HCT116 (cell line): ENCODE results near the gene RAB26. TPM values are rescaled to one million over a fixed set of nuclear protein-coding genes. Genes with fewer than 3 reads are reported as not detected.

ENCODE experiments used
- ATAC-seq: fragments of 200-7000 bp; cut with Tn5 transposase; 2 replicates; pipeline ENCODE4 v1.9.1; 2020; ENCODE audit warnings: mild to moderate bottlenecking, moderate library complexity
- BruUV-seq: library from RNA; stranded (reverse); fragments of 400-500 nt; replicated peaks from 2 replicates; lab custom pipeline; 2021; lab: Mats Ljungman, UMichigan
- CTCF ChIA-PET: fragments of 300-600 bp; sonication (Branson Sonifier 250); formaldehyde crosslinking; loops from one replicate; lab custom pipeline; 2021; ENCODE audit warnings: antibody characterized with exemption; lab: Charles Lee
- POLR2A ChIA-PET: fragments of 300-600, 350-600 bp; sonication (Branson Sonifier 250); formaldehyde crosslinking; loops from one replicate; lab custom pipeline; 2021; ENCODE audit warnings: antibody characterized with exemption; lab: Charles Lee
- RAD21 ChIA-PET, 2 experiments: fragments of 300-600 bp; sonication (Branson Sonifier 250); formaldehyde crosslinking; loops; one replicate each; lab custom pipeline; 2023; ENCODE audit warnings: low total read pairs in 2 of 2; ENCODE audit not compliant: uncharacterized antibody in 2 of 2, unreplicated experiment in 2 of 2, low non-redundant PET in 1 of 2; lab: Charles Lee
- DNase-seq: peaks from one replicate; pipeline ENCODE4 v3.0.0-alpha.2; 2010; ENCODE audit warnings: low read depth, low spot score
- H2AFZ ChIP-seq: fragments of 200-600 bp; shearing (Covaris generic), sonication (generic); 2 replicates; pipeline ENCODE4 v1.6.1; 2017; ENCODE audit warnings: low read depth, mixed run types, mixed read lengths, antibody characterized with exemption, low read length; ENCODE audit not compliant: poor library complexity, severe bottlenecking
- H3K27ac ChIP-seq: 2 replicates; pipeline ENCODE4 v1.5.1; 2012; ENCODE audit warnings: low read depth, low read length
- H3K27me3 ChIP-seq: fragments of 200-600 bp; sonication (generic); 2 replicates; pipeline ENCODE4 v1.6.1; 2016; ENCODE audit warnings: mixed run types, low read length, mixed read lengths; ENCODE audit not compliant: insufficient read depth
- H3K36me3 ChIP-seq, 2 experiments: fragments of 200-500 bp in 1 of 2; fragments of 200-600 bp in 1 of 2; sonication (Bioruptor generic) in 1 of 2; sonication (generic) in 1 of 2; 2 replicates each; pipeline versions ENCODE4 v1.5.1 to v1.6.1; 2014 to 2016; ENCODE audit warnings: low read length in 2 of 2, inconsistent platforms in 1 of 2, mixed read lengths in 1 of 2, mixed run types in 1 of 2; ENCODE audit not compliant: insufficient read depth in 2 of 2, control insufficient read depth in 1 of 2
- H3K4me1 ChIP-seq, 2 experiments: fragments of 200-600 bp in 1 of 2; sonication (generic) in 1 of 2; 2 replicates each; pipeline versions ENCODE4 v1.5.1 to v1.6.1; 2012 to 2017; ENCODE audit warnings: low read length in 2 of 2, inconsistent platforms in 1 of 2, mild to moderate bottlenecking in 1 of 2, mixed read lengths in 1 of 2, mixed run types in 1 of 2, moderate library complexity in 1 of 2; ENCODE audit not compliant: insufficient read depth in 2 of 2, control insufficient read depth in 1 of 2
- H3K4me2 ChIP-seq: fragments of 200-600 bp; sonication (generic); 2 replicates; pipeline ENCODE4 v1.6.1; 2017; ENCODE audit warnings: mixed run types, low read length, mixed read lengths
- H3K4me3 ChIP-seq, 2 experiments: fragments of 200-600 bp in 1 of 2; sonication (generic) in 1 of 2; replicated peaks in 1 of 2; 2 replicates each; pipeline ENCODE4 v1.5.1; 2011 to 2016; ENCODE audit warnings: low read length in 2 of 2, control low read depth in 1 of 2, low read depth in 1 of 2, mild to moderate bottlenecking in 1 of 2, mixed read lengths in 1 of 2, mixed run types in 1 of 2
- H3K79me2 ChIP-seq: fragments of 200-600 bp; sonication (generic); 2 replicates; pipeline ENCODE4 v1.6.1; 2017; ENCODE audit warnings: mild to moderate bottlenecking, mixed run types, low read length, moderate library complexity, mixed read lengths; ENCODE audit not compliant: insufficient read depth
- H3K9ac ChIP-seq: fragments of 200-600 bp; sonication (generic); 2 replicates; pipeline ENCODE4 v1.6.1; 2016; ENCODE audit warnings: low read length, mixed read lengths
- H3K9me2 ChIP-seq: fragments of 200-600 bp; sonication (generic), shearing (Covaris generic); 2 replicates; pipeline ENCODE4 v1.6.1; 2017; ENCODE audit warnings: mixed run types, mild to moderate bottlenecking, moderate library complexity; ENCODE audit not compliant: insufficient read depth
- H3K9me3 ChIP-seq, 2 experiments: fragments of 200-500 bp in 1 of 2; fragments of 200-600 bp in 1 of 2; sonication (Bioruptor generic) in 1 of 2; sonication (generic) in 1 of 2; 2 replicates each; pipeline ENCODE4 v1.6.1; 2014 to 2017; ENCODE audit warnings: low read length in 2 of 2, mixed read lengths in 2 of 2, inconsistent platforms in 1 of 2, low read depth in 1 of 2, mild to moderate bottlenecking in 1 of 2, mixed run types in 1 of 2, moderate library complexity in 1 of 2; ENCODE audit not compliant: control insufficient read depth in 1 of 2, insufficient read depth in 1 of 2
- H4K20me1 ChIP-seq: fragments of 200-600 bp; sonication (generic), shearing (Covaris generic); 2 replicates; pipeline ENCODE4 v1.6.1; 2017; ENCODE audit warnings: mixed run types, mild to moderate bottlenecking, moderate library complexity; ENCODE audit not compliant: insufficient read depth
- CBX3 ChIP-seq: IDR thresholded peaks from 2 replicates; pipeline ENCODE4 v1.6.1; 2012; ENCODE audit warnings: low read depth
- ELF1 ChIP-seq: IDR thresholded peaks from 2 replicates; pipeline ENCODE4 v1.6.1; 2012; ENCODE audit warnings: low read depth, borderline replicate concordance
- EZH2 ChIP-seq: fragments of 200-600 bp; sonication (generic); IDR thresholded peaks from 2 replicates; pipeline ENCODE4 v1.6.1; 2017; ENCODE audit warnings: antibody characterized with exemption, mixed run types
- EZH2phosphoT487 ChIP-seq: fragments of 200-600 bp; IDR thresholded peaks from 2 replicates; pipeline ENCODE4 v1.6.1; 2018; ENCODE audit warnings: antibody characterized with exemption, borderline replicate concordance
- FOSL1 ChIP-seq: IDR thresholded peaks from 2 replicates; pipeline ENCODE4 v1.6.1; 2012; ENCODE audit warnings: low read depth
- JUND ChIP-seq: IDR thresholded peaks from 2 replicates; pipeline ENCODE4 v1.6.1; 2012
- POLR2AphosphoS5 ChIP-seq: IDR thresholded peaks from 2 replicates; pipeline ENCODE4 v1.6.1; 2011; ENCODE audit warnings: mild to moderate bottlenecking, low read depth, low read length, moderate library complexity
- RAD21 ChIP-seq: IDR thresholded peaks from 2 replicates; pipeline ENCODE4 v1.6.1; 2012; ENCODE audit warnings: low read depth, mild to moderate bottlenecking
- SP1 ChIP-seq: IDR thresholded peaks from 2 replicates; pipeline ENCODE4 v1.6.1; 2012; ENCODE audit warnings: low read depth
- SRF ChIP-seq: IDR thresholded peaks from 2 replicates; pipeline ENCODE4 v1.6.1; 2012; ENCODE audit warnings: low read depth
- YY1 ChIP-seq: IDR thresholded peaks from 2 replicates; pipeline ENCODE4 v1.6.1; 2011; ENCODE audit warnings: low read length, low read depth, moderate library complexity, mild to moderate bottlenecking; ENCODE audit not compliant: insufficient replicate concordance; ENCODE audit errors: extremely low read depth
- intact Hi-C: fragments of 100-400 bp; cut with micrococcal nuclease; formaldehyde crosslinking; loops from 2 replicates; pipeline ENCODE4 v1.10.0; 2022
- total RNA-seq: library from RNA; stranded (reverse); gene quantifications from one replicate; pipeline ENCODE4 v1.2.1, GENCODE V29; 2021; ENCODE audit not compliant: unreplicated experiment
- TF ChIP-seq, protein P1 (sequence below): IDR thresholded peaks from 2 replicates; pipeline ENCODE4 v1.6.1; 2011; ENCODE audit warnings: mild to moderate bottlenecking, low read length, moderate library complexity; ENCODE audit not compliant: insufficient replicate concordance; ENCODE audit errors: extremely low read depth
- TF ChIP-seq, protein P2 (sequence below), 3 experiments: fragments of 200-600 bp in 1 of 3; sonication (generic) in 1 of 3; IDR thresholded peaks in 2 of 3; conservative IDR thresholded peaks in 1 of 3; 2 replicates each; pipeline ENCODE4 v1.5.1; 2012 to 2017; ENCODE audit warnings: low read depth in 2 of 3, low read length in 2 of 3, antibody characterized with exemption in 1 of 3, borderline replicate concordance in 1 of 3, control low read depth in 1 of 3, mild to moderate bottlenecking in 1 of 3, mixed read lengths in 1 of 3, mixed run types in 1 of 3, moderate library complexity in 1 of 3; ENCODE audit not compliant: insufficient read depth in 1 of 3
- TF ChIP-seq, protein P3 (sequence below): IDR thresholded peaks from 2 replicates; pipeline ENCODE4 v1.6.1; 2012; ENCODE audit warnings: low read depth

Gene RAB26
- total RNA-seq, 1 experiment from 2014 or later: 44.9 TPM

DNA sequence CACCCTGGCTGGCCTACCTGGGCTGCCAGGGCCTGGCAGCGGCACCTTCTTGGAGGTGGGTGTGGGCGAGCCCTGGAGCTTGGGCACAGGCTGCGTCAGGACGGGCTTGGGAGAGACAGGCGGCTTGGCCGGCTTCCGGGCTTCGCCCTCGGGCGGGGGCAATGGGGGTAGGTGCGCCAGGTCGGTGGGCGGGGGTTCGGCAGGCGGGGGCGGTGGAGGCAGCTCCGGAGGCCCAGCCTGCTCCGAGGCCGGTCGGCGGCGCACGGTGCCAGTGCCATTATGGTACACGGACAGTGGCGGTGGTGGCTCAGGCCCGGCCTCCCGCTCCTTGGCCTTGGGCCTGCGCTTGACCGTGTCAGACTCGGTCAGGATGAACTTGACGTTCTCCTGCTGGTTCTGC lies 31.2 kb downstream of the RAB26 start:
- intact Hi-C loops: no loop called here
- Histone ChIP-seq H3K4me2 (no peak overlapping the region), H3K9me2 (no peaks in the 10 kb centered on the region), H3K4me3 (no peak overlapping the region), H3K27ac (no peak overlapping the region), H3K4me1 (peaks cover 0 to 5% of the 10 kb centered on the region in 2 experiments; a peak in 1 of 4 replicates), H3K79me2 (no peaks in the 10 kb centered on the region), H3K27me3 (no peaks in the 10 kb centered on the region), H2AFZ (no peak overlapping the region), H3K36me3 (peaks cover 3 to 13% of the 10 kb centered on the region in 2 experiments; a peak in 2 of 4 replicates), H3K9ac (no peak overlapping the region), H4K20me1 (no peaks in the 10 kb centered on the region), H3K9me3 (no peaks in the 10 kb centered on the region)
- no peak for ATAC-seq
- ChIA-PET POLR2A (no interaction called here), RAD21 (no interaction called here), CTCF (no interaction called here)
- BruUV-seq: no TSS peak
- TF ChIP-seq, protein P1, sequence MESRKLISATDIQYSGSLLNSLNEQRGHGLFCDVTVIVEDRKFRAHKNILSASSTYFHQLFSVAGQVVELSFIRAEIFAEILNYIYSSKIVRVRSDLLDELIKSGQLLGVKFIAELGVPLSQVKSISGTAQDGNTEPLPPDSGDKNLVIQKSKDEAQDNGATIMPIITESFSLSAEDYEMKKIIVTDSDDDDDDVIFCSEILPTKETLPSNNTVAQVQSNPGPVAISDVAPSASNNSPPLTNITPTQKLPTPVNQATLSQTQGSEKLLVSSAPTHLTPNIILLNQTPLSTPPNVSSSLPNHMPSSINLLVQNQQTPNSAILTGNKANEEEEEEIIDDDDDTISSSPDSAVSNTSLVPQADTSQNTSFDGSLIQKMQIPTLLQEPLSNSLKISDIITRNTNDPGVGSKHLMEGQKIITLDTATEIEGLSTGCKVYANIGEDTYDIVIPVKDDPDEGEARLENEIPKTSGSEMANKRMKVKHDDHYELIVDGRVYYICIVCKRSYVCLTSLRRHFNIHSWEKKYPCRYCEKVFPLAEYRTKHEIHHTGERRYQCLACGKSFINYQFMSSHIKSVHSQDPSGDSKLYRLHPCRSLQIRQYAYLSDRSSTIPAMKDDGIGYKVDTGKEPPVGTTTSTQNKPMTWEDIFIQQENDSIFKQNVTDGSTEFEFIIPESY: no peak
- no peak for TF ChIP-seq CBX3
- TF ChIP-seq YY1: no peak
- TF ChIP-seq EZH2: no peak
- no peak for TF ChIP-seq RAD21
- TF ChIP-seq, protein P2, sequence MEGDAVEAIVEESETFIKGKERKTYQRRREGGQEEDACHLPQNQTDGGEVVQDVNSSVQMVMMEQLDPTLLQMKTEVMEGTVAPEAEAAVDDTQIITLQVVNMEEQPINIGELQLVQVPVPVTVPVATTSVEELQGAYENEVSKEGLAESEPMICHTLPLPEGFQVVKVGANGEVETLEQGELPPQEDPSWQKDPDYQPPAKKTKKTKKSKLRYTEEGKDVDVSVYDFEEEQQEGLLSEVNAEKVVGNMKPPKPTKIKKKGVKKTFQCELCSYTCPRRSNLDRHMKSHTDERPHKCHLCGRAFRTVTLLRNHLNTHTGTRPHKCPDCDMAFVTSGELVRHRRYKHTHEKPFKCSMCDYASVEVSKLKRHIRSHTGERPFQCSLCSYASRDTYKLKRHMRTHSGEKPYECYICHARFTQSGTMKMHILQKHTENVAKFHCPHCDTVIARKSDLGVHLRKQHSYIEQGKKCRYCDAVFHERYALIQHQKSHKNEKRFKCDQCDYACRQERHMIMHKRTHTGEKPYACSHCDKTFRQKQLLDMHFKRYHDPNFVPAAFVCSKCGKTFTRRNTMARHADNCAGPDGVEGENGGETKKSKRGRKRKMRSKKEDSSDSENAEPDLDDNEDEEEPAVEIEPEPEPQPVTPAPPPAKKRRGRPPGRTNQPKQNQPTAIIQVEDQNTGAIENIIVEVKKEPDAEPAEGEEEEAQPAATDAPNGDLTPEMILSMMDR (IDR thresholded peaks at IDR 0.05 in 2 of 3, conservative IDR thresholded peaks at IDR 0.05 in 1 of 3; ENCODE audit: borderline replicate concordance in 1 of 3, insufficient read depth in 1 of 3, low read depth in 2 of 3, low read length in 2 of 3): no peak
- TF ChIP-seq EZH2phosphoT487: no peak
- TF ChIP-seq JUND: no peak
- TF ChIP-seq, protein P3, sequence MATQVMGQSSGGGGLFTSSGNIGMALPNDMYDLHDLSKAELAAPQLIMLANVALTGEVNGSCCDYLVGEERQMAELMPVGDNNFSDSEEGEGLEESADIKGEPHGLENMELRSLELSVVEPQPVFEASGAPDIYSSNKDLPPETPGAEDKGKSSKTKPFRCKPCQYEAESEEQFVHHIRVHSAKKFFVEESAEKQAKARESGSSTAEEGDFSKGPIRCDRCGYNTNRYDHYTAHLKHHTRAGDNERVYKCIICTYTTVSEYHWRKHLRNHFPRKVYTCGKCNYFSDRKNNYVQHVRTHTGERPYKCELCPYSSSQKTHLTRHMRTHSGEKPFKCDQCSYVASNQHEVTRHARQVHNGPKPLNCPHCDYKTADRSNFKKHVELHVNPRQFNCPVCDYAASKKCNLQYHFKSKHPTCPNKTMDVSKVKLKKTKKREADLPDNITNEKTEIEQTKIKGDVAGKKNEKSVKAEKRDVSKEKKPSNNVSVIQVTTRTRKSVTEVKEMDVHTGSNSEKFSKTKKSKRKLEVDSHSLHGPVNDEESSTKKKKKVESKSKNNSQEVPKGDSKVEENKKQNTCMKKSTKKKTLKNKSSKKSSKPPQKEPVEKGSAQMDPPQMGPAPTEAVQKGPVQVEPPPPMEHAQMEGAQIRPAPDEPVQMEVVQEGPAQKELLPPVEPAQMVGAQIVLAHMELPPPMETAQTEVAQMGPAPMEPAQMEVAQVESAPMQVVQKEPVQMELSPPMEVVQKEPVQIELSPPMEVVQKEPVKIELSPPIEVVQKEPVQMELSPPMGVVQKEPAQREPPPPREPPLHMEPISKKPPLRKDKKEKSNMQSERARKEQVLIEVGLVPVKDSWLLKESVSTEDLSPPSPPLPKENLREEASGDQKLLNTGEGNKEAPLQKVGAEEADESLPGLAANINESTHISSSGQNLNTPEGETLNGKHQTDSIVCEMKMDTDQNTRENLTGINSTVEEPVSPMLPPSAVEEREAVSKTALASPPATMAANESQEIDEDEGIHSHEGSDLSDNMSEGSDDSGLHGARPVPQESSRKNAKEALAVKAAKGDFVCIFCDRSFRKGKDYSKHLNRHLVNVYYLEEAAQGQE: no peak
- TF ChIP-seq ELF1: no peak
- no peak for TF ChIP-seq SP1
- TF ChIP-seq FOSL1: no peak
- TF ChIP-seq SRF: no peak
- TF ChIP-seq POLR2AphosphoS5: no peak
- DNase-seq: no peak
